Measurements from ENCODE around the gene THSD1.

- TF ChIP-seq, protein P1, sequence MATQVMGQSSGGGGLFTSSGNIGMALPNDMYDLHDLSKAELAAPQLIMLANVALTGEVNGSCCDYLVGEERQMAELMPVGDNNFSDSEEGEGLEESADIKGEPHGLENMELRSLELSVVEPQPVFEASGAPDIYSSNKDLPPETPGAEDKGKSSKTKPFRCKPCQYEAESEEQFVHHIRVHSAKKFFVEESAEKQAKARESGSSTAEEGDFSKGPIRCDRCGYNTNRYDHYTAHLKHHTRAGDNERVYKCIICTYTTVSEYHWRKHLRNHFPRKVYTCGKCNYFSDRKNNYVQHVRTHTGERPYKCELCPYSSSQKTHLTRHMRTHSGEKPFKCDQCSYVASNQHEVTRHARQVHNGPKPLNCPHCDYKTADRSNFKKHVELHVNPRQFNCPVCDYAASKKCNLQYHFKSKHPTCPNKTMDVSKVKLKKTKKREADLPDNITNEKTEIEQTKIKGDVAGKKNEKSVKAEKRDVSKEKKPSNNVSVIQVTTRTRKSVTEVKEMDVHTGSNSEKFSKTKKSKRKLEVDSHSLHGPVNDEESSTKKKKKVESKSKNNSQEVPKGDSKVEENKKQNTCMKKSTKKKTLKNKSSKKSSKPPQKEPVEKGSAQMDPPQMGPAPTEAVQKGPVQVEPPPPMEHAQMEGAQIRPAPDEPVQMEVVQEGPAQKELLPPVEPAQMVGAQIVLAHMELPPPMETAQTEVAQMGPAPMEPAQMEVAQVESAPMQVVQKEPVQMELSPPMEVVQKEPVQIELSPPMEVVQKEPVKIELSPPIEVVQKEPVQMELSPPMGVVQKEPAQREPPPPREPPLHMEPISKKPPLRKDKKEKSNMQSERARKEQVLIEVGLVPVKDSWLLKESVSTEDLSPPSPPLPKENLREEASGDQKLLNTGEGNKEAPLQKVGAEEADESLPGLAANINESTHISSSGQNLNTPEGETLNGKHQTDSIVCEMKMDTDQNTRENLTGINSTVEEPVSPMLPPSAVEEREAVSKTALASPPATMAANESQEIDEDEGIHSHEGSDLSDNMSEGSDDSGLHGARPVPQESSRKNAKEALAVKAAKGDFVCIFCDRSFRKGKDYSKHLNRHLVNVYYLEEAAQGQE (IDR thresholded peaks at IDR 0.05; ENCODE audit: low read depth, low read length), result no peak
- TF ChIP-seq POLR2AphosphoS5 (IDR thresholded peaks at IDR 0.05; ENCODE audit: low read depth, low read length) (no peak), CTCF (IDR thresholded peaks at IDR 0.05) (no peak), SMC3 (IDR thresholded peaks at IDR 0.05; ENCODE audit: low read depth, low read length) (no peak), NRF1 (IDR thresholded peaks at IDR 0.05; ENCODE audit: low read depth, low read length) (no peak), TEAD4 (IDR thresholded peaks at IDR 0.05; ENCODE audit: borderline replicate concordance, insufficient read depth) (no peak), EP300 (IDR thresholded peaks at IDR 0.05; ENCODE audit: borderline replicate concordance in 1 of 2, low read depth in 1 of 2, low read length in 1 of 2) (no peak), EZH2phosphoT487 (IDR thresholded peaks at IDR 0.05; ENCODE audit: borderline replicate concordance, low read depth) (no peak)
- TF ChIP-seq, protein P2, sequence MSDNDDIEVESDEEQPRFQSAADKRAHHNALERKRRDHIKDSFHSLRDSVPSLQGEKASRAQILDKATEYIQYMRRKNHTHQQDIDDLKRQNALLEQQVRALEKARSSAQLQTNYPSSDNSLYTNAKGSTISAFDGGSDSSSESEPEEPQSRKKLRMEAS (IDR thresholded peaks at IDR 0.05; ENCODE audit: low read depth), result no peak
These were observed 6.9 kb downstream of the THSD1 start for GRCh38 chr13:52399046-52399445.

Data from SK-N-SH (cell line).